Epidermal melanocyte (primary cell): ENCODE results near the gene PHRF1.
"Not testable (repeated sequence)": the region's sequence is repeated elsewhere in the genome, so short reads cannot be mapped to it uniquely, and the experiment has no call there.

Experiments
- DNase-seq: peaks from one replicate; pipeline ENCODE4 v3.0.0; 2011; ENCODE audit warnings: low spot score; ENCODE audit not compliant: insufficient read length

PHRF1 gene

DNA sequence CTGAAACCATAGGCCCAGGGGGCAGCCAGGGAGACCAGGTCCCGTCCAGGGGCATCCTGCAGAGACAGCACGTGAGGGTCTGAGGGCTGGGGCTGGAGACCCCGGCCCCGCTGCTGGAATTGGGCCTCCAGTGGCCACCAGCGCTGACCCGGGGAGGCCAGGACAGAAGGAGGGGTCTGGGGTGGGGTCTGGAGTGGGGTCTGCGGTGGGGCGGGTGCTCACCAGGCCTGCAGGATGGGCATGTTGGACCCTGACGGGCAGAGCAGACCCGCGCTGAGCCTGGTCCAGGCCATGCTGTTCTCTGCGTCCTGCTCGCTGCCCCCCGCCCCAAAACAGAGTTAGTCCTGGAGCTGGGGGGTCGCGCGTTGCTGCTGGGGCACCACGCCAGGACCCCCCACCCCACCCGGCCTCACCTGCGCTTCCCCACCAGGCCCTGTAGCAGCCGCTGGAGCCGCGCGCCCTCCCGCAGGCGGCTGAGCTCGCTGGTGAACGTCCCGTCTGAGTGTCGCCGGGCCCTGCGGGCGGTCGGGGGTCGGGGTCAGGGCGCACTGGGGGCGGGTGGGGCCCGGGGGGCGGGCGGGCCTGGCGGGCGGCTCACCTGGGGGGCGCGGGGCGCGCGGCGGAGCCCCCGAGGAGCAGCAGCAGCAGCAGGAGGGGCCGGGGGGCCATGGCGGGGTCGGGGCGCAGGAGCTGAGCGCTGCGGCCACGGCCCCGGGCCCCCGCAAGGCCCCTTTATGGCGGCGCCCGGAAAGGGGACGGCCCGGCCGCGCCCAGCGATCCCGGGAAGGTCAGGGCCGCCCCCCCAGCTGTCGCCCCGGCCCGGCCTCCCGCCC is 50.4 kb downstream of the PHRF1 start, which contains the start of gene SCT:
SCT (minus strand) TSS at position 707 of the 833 bp plus-strand sequence; CDS start at position 669, 38 bp downstream.
- DNase-seq: no peak

DNA sequence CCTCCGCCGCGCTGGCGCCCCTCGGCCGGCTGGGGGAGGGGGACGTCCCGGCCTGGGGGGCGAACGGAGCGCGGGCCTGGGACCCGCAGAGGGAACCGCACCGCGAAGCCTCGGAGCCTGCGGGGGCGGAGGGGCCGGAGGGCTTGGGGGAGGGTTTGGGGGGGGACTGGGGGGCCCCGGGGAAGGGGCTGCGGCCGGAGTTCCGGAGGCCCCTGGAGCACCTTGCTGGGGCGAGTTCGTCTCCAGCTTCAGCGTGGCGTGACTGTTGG is 51.0 kb downstream of the PHRF1 start:
- DNase-seq: no peak

DNA sequence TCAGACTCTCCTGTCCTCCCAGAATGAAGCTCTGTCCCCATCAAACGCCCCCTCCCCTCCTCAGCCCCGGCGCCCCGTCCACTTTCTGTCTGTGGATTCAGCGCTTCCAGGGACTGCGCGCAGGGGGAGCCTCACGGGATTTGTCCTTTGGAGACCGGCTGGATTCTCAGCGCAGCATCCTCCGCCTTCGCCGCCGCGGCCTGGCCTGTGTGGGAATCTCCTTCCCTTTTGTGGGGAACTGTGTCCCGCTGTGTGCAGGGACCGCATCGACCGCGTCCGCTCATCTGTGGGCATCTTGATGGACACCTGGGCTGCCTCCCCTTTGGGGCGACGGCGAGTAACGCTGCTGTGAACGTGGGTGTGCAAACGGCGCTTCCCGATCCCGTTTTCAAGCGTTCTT is 51.8 kb downstream of the PHRF1 start:
- DNase-seq: no peak

DNA sequence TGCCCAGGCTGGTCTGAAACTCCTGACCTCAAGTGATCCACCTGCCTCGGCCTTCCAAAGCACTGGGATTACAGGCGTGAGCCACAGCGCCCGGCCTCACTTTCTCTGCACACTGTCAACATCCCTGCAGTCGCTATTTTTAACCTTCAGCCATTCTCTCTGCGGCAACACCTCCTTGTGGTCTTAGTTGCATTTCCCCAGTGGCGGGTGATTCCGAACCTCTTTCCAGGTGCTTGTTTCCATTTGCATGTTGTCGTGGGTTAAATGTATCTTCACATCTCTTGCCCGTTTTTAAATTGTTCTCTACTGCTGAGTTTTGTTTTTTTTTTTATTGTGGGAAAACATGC is 52.9 kb downstream of the PHRF1 start:
- no peak for DNase-seq

DNA sequence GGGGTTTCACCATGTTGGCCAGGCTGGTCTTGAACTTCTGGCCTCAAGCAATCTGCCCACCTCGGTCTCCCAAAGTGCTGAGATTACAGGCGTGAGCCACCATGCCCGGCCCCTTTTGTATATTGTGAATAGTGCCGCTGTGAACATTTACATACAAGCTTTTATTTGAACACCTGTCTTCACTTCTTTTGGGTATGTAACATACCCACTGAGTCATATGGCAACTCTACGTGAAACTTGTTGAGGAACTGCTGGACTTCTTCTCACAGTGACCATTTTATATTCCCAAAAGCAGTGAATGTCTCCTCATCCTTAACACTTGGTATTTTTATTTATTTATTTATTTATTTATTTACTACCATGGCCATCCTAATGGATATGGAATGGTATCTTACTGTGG is 54.6 kb downstream of the PHRF1 start:
- no peak for DNase-seq

DNA sequence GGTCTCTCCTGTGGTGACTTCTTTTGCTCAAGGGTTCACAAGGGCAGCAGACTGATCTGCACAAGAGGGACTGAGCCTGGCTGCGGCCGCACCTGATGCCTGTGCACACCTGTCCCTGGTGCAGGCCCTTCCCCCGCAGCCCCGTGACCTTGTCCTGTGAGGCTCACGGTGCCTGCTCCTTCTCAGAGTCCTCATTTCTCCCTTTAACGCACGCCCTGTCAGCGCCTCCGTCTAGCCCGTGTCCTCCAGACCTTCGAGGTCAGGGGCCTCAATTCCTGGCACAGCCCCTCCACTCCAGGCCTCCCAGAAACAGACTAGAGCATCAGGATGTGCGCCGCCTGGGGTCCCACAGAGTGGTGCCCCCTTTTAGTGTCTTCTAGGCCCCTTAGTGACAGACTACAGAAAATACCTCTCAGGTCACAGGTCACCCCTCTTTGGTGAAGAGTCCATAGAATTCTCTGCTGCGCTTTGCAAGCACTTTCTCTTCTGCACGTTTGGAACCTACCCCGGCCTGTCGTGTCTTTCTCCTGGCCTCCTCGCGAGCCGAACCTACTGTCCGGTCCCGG is 59.8 kb downstream of the PHRF1 start:
- no peak for DNase-seq

DNA sequence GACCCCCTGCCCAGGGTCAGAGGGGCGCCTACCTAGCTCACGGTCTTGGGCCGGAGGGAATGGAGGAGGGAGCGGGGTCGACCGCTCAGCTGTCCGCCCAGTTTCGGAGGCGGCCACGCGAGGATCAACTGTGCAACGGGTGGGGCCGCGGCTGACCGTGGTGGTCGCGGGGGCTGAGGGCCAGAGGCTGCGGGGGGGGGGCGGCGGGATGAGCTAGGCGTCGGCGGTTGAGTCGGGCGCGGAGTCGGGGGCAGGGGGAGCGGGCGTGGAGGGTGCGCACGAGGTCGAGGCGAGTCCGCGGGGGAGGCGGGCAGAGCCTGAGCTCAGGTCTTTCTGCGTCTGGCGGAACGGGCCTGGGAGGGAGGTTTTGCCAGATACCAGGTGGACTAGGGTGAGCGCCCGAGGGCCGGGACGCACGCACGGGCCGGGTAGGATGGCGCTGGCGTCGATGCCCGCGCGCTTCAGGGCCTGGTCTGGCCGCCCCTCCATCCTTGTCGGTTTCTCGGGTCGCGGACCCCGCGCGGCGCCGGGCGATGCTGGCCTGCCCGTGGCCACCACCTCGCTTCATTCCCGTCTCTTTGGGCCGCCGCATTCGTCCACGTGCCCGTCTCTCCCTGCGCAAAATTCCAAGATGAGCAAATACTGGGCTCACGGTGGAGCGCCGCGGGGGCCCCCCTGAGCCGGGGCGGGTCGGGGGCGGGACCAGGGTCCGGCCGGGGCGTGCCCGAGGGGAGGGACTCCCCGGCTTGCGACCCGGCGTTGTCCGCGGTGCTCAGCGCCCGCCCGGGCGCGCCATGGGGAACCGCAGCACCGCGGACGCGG is 60.5 kb downstream of the PHRF1 start, which contains the start of gene DRD4:
DRD4 (plus strand) TSS at position 759 of the 822 bp plus-strand sequence; CDS start at position 795, 36 bp downstream.
- DNase-seq: no peak

DNA sequence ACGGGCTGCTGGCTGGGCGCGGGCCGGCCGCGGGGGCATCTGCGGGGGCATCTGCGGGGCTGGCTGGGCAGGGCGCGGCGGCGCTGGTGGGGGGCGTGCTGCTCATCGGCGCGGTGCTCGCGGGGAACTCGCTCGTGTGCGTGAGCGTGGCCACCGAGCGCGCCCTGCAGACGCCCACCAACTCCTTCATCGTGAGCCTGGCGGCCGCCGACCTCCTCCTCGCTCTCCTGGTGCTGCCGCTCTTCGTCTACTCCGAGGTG is 61.0 kb downstream of the PHRF1 start:
- DNase-seq: no peak

DNA sequence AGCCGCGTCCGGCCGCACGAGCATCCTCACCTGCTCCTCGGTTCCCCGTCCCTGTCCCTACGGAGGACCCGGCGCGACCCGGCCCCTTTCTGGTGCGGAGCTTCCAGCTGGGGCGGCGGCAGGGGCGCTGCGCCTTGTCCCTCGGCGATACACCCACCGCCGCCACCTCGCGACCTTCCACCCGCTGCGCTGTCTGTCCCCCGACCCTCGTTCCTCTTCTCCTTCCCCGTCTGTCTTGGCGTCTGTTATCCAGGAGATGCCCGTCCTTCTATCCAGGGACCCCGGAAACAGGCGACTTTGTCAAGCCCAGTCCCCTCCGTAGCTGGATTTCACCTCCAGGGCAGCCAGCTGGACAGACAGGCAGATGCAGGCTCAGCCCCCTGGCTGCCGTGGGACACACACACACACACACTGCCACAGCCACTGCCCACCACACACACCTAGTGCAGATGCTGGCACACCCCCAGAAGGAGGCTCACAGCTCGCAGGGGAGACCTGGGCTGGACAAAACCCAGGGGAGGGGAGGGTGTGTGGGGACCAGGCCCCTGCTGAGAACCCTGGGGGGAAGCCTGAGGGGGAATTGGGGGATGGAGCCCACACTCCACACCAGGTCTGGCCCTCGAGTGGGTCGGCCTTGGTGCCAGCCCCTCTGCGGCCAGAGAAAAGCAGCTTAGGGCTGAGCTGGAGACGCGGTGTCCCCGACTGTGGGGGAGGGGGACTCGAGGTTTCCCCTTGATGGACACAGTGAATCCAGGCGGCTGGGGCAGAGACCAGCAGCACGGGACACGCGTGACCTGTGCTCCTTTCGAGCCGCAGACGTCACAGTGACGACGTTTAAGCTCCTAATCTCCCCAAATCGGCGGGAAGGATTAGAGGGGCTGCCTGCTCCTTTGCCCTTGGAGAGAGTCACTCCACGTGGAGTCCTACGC is 61.6 kb downstream of the PHRF1 start:
- no peak for DNase-seq

DNA sequence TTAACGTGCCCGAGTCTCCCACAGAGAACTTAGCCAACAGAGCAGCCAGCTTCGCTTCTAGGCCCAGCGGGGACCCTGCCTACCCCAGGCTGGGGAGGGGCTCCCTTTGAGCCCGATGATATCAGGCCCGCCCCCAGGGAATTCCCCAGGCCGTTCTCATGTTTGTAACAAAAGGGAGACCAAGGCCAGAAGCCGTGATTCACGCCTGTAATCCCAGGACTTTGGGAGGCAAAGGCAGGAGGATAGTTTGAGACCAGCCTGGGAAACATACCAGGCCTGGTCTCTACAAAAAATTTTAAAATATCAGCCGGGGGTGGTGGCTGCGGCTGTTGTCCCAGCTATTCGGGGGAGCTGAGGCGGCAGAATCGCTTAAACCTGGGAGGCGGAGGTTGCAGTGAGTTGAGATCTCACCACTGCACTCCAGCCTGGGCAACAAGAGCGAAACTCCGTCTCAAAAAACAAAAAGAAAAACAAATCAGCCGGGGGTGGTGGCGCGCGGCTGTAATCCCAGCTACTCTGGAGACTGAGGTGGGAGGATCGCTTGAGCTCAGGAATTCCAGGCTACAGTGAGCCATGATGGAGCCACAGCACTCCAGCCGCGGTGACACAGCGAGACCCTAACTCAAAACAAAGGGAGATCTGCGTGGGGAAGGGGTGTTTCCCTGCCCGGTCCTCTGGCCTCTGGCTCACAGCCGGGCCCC is 62.5 kb downstream of the PHRF1 start:
- DNase-seq: no peak

DNA sequence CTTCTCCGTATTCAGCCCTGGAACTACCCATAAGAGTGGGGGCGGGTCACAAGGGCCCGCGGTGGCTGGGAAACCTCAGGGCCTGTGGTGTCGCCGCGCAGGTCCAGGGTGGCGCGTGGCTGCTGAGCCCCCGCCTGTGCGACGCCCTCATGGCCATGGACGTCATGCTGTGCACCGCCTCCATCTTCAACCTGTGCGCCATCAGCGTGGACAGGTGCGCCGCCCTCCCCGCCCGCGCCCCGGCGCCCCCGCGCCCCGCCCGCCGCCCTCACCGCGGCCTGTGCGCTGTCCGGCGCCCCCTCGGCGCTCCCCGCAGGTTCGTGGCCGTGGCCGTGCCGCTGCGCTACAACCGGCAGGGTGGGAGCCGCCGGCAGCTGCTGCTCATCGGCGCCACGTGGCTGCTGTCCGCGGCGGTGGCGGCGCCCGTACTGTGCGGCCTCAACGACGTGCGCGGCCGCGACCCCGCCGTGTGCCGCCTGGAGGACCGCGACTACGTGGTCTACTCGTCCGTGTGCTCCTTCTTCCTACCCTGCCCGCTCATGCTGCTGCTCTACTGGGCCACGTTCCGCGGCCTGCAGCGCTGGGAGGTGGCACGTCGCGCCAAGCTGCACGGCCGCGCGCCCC is 63.2 kb downstream of the PHRF1 start:
- no peak for DNase-seq

DNA sequence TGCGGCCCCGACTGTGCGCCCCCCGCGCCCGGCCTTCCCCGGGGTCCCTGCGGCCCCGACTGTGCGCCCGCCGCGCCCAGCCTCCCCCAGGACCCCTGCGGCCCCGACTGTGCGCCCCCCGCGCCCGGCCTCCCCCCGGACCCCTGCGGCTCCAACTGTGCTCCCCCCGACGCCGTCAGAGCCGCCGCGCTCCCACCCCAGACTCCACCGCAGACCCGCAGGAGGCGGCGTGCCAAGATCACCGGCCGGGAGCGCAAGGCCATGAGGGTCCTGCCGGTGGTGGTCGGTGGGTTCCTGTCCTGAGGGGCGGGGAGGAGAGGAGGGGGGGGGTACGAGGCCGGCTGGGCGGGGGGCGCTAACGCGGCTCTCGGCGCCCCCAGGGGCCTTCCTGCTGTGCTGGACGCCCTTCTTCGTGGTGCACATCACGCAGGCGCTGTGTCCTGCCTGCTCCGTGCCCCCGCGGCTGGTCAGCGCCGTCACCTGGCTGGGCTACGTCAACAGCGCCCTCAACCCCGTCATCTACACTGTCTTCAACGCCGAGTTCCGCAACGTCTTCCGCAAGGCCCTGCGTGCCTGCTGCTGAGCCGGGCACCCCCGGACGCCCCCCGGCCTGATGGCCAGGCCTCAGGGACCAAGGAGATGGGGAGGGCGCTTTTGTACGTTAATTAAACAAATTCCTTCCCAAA is 63.9 kb downstream of the PHRF1 start:
- DNase-seq: no peak

DNA sequence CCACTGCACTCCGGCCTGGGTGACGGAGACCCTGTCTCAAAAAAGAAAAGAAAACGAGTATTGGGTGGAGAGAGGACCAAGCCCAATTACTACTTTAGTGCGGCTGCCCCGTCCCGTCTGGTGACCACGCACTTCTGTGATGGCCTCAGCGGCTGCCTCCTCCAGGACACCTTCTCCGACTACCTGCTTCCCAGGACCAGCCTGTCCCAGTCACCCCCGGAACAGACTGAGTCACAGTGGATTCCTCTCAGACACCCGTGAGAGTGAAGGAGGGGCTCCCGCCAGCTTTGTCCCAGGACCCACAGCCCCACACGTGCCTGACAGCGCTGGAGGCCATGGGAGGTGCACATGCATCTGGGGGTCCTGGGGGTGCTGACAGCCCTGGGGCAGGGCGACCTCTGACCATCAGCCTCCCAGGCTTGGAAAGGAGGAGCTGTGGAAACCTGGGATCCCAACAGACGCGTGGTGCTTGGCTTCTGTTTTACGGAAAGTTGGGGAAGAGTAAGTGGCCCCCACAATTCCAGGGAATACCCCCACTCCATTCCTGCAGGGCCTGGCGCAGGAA is 65.6 kb downstream of the PHRF1 start:
- DNase-seq: no peak

DNA sequence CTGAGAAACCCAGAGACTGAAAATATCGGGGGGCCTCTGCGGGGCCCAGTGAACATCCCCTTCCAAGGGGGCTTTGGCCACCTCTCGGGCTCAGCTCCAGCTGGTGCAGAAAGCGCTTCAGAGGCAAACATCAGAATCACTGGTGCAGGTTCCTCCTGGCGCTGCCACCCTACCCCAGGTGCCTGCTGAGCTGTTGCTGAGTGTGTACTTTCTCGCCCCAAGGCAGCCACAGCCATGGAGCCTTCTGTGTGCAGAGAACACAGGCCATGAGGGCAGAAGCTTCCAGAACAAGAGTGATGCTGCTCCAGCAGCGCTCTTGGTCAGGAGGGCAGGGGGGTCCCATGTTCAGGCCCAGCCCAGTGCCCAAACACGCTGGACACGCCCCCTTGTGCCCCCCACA is 67.1 kb downstream of the PHRF1 start:
- no peak for DNase-seq

DNA sequence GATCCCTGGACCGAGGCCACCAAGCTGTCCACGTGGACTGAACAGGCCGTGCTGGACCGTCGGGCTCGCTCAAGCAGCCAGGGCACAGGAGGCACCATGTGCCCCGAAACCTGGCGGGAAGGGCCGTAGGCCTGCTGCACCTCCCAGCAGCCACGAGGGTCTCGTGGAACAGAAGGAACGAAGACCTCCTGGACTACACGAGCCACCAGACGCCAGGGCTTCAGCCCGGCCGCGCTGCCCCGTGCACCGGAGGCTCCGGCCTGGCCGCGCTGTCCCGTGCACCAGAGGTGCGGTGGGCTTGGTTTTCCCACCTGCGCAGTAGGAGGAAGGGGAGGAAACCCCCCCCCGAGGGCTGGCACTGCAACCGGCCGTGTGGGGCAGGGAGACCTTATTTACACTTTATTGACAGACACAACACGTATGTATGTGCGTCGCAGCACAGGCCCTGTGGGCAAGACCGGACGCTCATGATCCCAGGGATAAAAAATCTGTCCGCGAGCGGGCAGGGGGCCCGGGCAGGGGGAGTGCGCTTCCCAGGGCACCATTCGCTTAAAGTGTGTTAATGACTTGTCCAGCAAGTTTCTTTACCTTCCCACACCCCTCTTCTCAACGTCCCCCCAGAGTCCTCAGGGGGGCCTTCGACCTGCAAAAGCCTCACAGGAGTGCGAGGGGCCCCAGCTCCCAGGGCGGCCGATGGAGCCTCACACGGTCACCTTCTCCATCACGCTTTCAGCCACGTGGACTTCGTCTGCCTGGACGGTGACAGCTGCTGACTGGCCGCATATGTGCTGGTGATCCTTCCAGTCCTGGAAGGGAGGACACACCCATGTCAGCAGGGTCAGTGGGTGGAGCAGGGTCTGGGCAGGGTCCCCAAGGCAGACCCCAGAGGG is 67.8 kb downstream of the PHRF1 start:
- DNase-seq: no peak

DNA sequence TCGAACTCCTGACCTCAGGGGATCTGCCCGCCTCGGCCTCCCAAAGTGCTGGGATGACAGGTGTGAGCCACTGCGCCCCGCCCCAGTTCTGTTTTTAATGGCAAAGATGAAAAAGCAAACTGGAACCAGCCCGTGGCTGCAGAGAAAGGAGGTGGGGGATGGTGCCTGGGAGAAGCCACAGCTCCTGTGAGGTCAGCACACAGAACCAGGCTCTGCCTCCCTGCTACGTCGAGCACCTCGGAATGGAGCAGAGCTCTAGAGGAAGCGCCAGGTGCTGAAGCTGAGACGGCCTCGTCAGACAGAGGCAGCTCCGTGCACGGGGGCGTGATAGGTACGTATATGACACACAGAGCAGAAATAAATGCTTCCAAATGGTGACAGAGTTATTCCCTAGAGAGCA is 69.3 kb downstream of the PHRF1 start:
- no peak for DNase-seq

DNA sequence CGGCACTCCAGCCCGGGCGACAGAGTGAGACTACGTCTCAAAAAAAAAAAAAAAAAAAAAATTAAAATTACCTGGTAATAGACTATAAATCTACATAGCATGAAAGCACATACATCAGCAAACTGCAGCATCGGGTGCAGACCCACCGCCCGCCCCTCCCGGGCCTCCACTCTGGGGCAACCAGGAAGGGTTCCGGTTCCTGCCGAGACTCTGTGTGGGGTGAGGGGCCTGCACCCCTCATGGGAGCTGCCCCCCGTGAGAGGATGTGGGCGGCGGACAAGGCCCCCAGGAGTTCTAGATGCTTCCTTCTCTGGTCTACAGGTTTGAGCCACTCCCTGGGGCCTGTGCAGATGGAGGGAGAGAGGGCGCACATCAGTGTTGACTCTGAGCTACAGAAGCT is 69.9 kb downstream of the PHRF1 start:
- no peak for DNase-seq

DNA sequence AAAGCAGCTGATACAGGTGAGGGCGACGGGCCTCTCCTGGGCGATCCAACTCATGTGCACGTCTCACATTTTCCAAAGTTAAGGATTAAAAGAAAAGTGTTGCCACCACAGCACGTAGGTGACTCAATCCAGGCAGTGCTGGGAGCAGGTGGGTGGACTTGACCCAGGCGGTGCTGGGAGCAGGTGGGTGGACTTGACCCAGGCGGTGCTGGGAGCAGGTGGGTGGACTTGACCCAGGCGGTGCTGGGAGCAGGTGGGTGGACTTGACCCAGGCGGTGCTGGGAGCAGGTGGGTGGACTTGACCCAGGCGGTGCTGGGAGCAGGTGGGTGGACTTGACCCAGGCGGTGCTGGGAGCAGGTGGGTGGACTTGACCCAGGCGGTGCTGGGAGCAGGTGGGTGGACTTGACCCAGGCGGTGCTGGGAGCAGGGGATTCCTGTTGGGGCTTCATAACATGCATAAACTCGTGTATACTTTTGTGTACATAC is 71.4 kb downstream of the PHRF1 start:
- not testable (repeated sequence) for DNase-seq
